Neural progenitor cell (in vitro differentiated cells): ENCODE data around the gene DPF3.

ENCODE experiments used
- EZH2 ChIP-seq: fragments of 200-600 bp; sonication (generic); IDR thresholded peaks from 2 replicates; pipeline ENCODE4 v1.6.1; 2017; ENCODE audit warnings: antibody characterized with exemption, mild to moderate bottlenecking, moderate library complexity
- EZH2phosphoT487 ChIP-seq: fragments of 200-600 bp; sonication (generic); IDR thresholded peaks from 2 replicates; pipeline ENCODE4 v1.6.1; 2017; ENCODE audit warnings: antibody characterized with exemption
- TF ChIP-seq, protein P1 (sequence below): fragments of 200-600 bp; sonication (generic); IDR thresholded peaks from 2 replicates; pipeline ENCODE4 v1.5.1; 2017; ENCODE audit warnings: antibody characterized with exemption, mild to moderate bottlenecking

DNA sequence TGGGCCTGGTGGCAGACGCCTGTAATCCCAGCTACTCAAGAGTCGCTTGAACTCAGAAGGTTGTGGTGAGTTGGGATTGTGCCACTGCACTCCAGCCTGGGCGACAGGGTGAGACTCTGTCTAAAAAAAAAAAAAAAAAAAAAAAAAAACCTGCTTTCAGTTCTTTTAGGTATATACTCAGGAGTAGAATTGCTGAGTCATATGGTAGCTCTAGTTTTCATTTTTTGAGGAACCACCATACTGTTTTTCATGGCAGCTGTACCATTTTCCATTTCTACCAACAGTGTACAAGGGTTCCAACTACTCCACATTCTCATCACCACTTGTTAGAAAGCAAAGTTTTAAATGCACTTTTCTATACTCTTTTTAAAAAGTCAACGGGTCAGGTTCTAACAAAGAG lies 119.8 kb downstream of the DPF3 start:
- TF ChIP-seq, protein P1, sequence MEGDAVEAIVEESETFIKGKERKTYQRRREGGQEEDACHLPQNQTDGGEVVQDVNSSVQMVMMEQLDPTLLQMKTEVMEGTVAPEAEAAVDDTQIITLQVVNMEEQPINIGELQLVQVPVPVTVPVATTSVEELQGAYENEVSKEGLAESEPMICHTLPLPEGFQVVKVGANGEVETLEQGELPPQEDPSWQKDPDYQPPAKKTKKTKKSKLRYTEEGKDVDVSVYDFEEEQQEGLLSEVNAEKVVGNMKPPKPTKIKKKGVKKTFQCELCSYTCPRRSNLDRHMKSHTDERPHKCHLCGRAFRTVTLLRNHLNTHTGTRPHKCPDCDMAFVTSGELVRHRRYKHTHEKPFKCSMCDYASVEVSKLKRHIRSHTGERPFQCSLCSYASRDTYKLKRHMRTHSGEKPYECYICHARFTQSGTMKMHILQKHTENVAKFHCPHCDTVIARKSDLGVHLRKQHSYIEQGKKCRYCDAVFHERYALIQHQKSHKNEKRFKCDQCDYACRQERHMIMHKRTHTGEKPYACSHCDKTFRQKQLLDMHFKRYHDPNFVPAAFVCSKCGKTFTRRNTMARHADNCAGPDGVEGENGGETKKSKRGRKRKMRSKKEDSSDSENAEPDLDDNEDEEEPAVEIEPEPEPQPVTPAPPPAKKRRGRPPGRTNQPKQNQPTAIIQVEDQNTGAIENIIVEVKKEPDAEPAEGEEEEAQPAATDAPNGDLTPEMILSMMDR, result no peak
- TF ChIP-seq EZH2phosphoT487, result no peak
- TF ChIP-seq EZH2, result no peak
